Measurements from ENCODE around the gene TXNRD2.
A peak's percentile ranks its signal among the peaks of the same experiment; 100 is the strongest.

The TXNRD2 gene

DNA sequence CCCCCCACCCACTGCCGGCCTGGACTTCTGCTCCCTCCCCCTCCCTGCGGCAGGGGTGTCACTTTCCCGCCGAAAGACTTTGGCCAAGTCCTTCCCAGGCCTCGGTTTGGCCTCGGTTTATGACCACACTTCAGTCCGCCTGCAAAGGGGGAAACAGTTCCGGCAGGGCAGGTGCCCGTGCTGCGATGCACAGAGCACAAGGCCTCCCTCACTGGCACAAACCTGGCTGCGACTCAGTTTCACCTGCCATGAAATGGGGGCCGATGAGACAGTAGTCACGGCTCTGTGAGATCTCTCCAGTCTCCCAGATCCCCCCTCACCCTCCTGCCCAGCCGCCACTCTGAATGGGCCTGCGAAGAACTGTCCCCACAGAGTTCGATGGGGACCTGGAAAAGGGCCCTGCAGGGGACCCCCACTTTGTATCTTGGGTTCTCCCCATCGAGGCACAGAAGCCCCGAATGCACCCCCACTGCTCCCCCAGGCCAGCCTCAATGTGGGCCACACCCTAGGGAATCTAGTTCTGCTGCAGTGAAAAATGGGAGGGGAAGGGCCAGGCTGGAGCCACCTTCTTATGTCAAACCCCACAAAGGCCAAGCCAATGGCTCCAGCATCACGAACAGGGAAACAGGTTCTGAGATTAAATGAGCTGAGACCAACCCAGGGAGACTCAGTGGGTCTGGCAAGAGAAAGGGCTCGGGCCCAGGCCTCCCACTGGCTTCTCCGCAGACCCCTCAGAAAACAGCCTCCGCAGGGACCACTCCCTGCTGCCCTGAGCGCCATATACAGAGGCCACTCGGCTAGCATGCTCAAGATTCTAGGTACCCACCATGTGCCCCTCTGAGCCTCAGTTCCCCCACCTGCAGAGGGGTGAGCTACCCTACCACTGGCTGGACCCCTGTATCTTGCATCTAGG, 46.0 kb upstream of the TXNRD2 start:
- Histone ChIP-seq H3K27me3 (ENCODE audit: insufficient read depth, low read length, poor library complexity) (no peaks in the 10 kb centered on the region), H3K79me2 (ENCODE audit: insufficient read depth, low read length) (no peaks in the 10 kb centered on the region), H3K4me1 (ENCODE audit: insufficient read depth, low read length) (no peaks in the 10 kb centered on the region), H3K9ac (ENCODE audit: low read depth, low read length) (no peak overlapping the region), H3K27ac (ENCODE audit: low read length) (no peak overlapping the region), H3K36me3 (ENCODE audit: insufficient read depth, low read length) (no peaks in the 10 kb centered on the region), H4K20me1 (ENCODE audit: insufficient read depth, low read length) (peaks cover 15% of the 10 kb centered on the region; the same call in 1 of the 2 replicates), H3K4me2 (ENCODE audit: insufficient read depth, low read length) (no peak overlapping the region), H3K9me3 (ENCODE audit: insufficient read depth, low read length, severe bottlenecking) (no peaks in the 10 kb centered on the region), H2AFZ (ENCODE audit: low read depth, low read length) (no peak overlapping the region), H3K4me3 (ENCODE audit: low read depth in 1 of 2, low read length in 2 of 2) (no peak overlapping the region)
- ATAC-seq (ENCODE audit: insufficient read depth, low read depth), result no peak
- no peak for DNase-seq
- TF ChIP-seq EZH2 (IDR thresholded peaks at IDR 0.05; ENCODE audit: borderline replicate concordance, low read depth, low read length, severe bottlenecking), result no peak
- no peak for TF ChIP-seq CTCF (IDR thresholded peaks at IDR 0.05; ENCODE audit: borderline replicate concordance, extremely low read depth, low read length, poor library complexity, severe bottlenecking)

DNA sequence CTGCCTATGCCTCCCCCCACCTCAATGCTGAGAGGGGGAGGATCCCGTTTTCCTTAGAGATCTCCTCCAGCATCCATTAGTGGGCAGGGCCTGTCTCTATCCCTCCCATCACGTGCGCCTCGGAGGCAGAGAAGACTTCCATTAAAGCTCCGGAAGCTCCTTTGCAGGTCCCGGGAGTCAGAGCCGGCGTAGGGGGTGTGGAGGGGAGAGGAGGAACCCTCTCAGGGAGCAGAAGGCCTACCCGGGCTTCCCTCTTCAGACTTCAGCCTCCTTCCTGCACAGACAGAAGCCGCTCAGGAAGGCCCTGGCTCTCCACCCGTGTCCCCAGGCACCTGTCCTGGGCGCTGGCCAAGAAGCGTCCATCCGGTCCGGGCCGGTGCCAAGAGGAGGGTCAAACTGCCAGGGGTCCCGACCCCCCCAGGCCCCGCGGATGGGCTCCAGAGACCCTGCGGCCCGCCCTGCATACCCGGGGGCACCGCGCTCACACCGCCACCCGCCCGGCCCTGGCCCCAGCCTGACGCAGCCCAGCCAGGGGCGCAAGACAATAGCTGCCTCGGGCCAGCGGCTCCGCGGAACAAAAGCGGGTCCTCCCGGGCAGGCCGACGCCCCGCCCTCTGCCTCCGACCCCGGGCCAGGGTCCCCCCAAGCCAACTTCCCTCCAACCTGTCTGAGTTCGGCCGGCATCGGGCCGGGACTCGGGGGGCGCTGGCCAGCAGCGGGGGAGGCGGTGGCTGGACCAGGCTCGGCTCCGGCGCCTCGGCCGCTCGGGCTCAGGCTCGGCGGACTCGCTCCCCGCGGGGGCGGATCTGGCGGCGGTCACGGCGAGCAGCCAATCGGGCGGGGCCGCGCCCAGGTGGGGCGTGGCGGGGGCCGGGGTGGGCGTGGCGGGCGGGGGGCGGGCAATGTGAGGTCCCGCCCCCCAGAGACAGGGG, 45.1 kb upstream of the TXNRD2 start:
- Histone ChIP-seq H3K4me3 (ENCODE audit: low read depth in 1 of 2, low read length in 2 of 2) (no peak overlapping the region), H3K4me2 (ENCODE audit: insufficient read depth, low read length) (no peak overlapping the region), H3K4me1 (ENCODE audit: insufficient read depth, low read length) (no peaks in the 10 kb centered on the region), H3K9me3 (ENCODE audit: insufficient read depth, low read length, severe bottlenecking) (no peaks in the 10 kb centered on the region), H3K79me2 (ENCODE audit: insufficient read depth, low read length) (no peaks in the 10 kb centered on the region), H3K27me3 (ENCODE audit: insufficient read depth, low read length, poor library complexity) (no peaks in the 10 kb centered on the region), H3K27ac (ENCODE audit: low read length) (no peak overlapping the region), H2AFZ (ENCODE audit: low read depth, low read length) (no peak overlapping the region), H3K36me3 (ENCODE audit: insufficient read depth, low read length) (no peaks in the 10 kb centered on the region), H4K20me1 (ENCODE audit: insufficient read depth, low read length) (peaks cover 17% of the 10 kb centered on the region; the same call in 1 of the 2 replicates), H3K9ac (ENCODE audit: low read depth, low read length) (no peak overlapping the region)
- ATAC-seq (ENCODE audit: insufficient read depth, low read depth) (peak; percentile 25; the same call in 2 of the 3 replicates), DNase-seq (no peak)
- TF ChIP-seq EZH2 (IDR thresholded peaks at IDR 0.05; ENCODE audit: borderline replicate concordance, low read depth, low read length, severe bottlenecking) (no peak), CTCF (IDR thresholded peaks at IDR 0.05; ENCODE audit: borderline replicate concordance, extremely low read depth, low read length, poor library complexity, severe bottlenecking) (no peak)

DNA sequence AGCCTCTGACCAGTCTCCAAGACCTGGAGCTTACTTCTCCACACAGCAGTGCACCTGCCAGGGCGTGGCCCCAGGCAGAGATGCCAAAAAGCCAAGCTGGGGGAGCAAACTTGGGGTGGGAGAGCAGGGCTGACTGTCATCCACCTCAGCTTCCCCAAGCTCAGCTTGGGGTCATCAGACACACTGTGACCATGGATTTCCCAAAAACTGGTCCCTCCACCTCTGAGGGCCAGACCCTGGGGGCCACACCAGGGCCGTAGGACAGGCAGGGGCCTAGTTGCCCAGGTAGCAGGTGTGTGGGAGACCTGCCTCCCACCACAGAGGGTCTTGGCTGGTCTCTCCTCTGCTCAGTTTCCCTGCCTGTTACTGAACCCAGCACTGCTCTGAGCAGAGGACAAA, 44.4 kb upstream of the TXNRD2 start:
- no peak overlapping the region for H3K4me3 ChIP-seq (ENCODE audit: low read depth in 1 of 2, low read length in 2 of 2)
- H3K27me3 ChIP-seq (ENCODE audit: insufficient read depth, low read length, poor library complexity), result no peaks in the 10 kb centered on the region
- TF ChIP-seq CTCF (IDR thresholded peaks at IDR 0.05; ENCODE audit: borderline replicate concordance, extremely low read depth, low read length, poor library complexity, severe bottlenecking) (no peak), EZH2 (IDR thresholded peaks at IDR 0.05; ENCODE audit: borderline replicate concordance, low read depth, low read length, severe bottlenecking) (no peak)
- no peak overlapping the region for H2AFZ ChIP-seq (ENCODE audit: low read depth, low read length)
- H3K27ac ChIP-seq (ENCODE audit: low read length), result no peak overlapping the region
- peaks cover 12% of the 10 kb centered on the region; the same call in 1 of the 2 replicates for H4K20me1 ChIP-seq (ENCODE audit: insufficient read depth, low read length)
- H3K79me2 ChIP-seq (ENCODE audit: insufficient read depth, low read length), result no peaks in the 10 kb centered on the region
- H3K9me3 ChIP-seq (ENCODE audit: insufficient read depth, low read length, severe bottlenecking), result no peaks in the 10 kb centered on the region
- H3K4me1 ChIP-seq (ENCODE audit: insufficient read depth, low read length), result no peaks in the 10 kb centered on the region
- H3K4me2 ChIP-seq (ENCODE audit: insufficient read depth, low read length), result no peak overlapping the region
- no peak overlapping the region for H3K9ac ChIP-seq (ENCODE audit: low read depth, low read length)
- DNase-seq, result no peak
- ATAC-seq (ENCODE audit: insufficient read depth, low read depth), result no peak
- H3K36me3 ChIP-seq (ENCODE audit: insufficient read depth, low read length), result no peaks in the 10 kb centered on the region
